K562 (cell line): ENCODE results near the gene NUTF2. TPM values are rescaled to one million over a fixed set of nuclear protein-coding genes. Genes with fewer than 3 reads are reported as not detected.

Source experiments
- BCOR ChIP-seq: fragments of 450-650 bp; IDR thresholded peaks from 2 replicates; pipeline ENCODE4 v1.6.1; 2016
- BDP1 ChIP-seq: IDR thresholded peaks from 3 replicates; pipeline ENCODE4 v1.6.1; 2011; ENCODE audit not compliant: insufficient read length, insufficient read depth
- DNMT1 ChIP-seq: fragments of 450-650 bp; IDR thresholded peaks from 2 replicates; pipeline ENCODE4 v1.6.1; 2016; ENCODE audit warnings: antibody characterized with exemption, mild to moderate bottlenecking
- EZH2 ChIP-seq: IDR thresholded peaks from 2 replicates; pipeline ENCODE4 v1.6.1; 2012; ENCODE audit warnings: low read depth, mild to moderate bottlenecking, inconsistent platforms, low read length, borderline replicate concordance
- KDM4B ChIP-seq, 2 experiments: fragments of 450-650 bp in 1 of 2; sonication (generic) in 1 of 2; IDR thresholded peaks; 2 replicates each; pipeline ENCODE4 v1.6.1; 2016 to 2017; ENCODE audit warnings: borderline replicate concordance in 2 of 2, antibody characterized with exemption in 1 of 2, low read depth in 1 of 2, mild to moderate bottlenecking in 1 of 2
- MAFG ChIP-seq: fragments of 450-650 bp; conservative IDR thresholded peaks from 2 replicates; pipeline ENCODE4 v1.6.1; 2016; ENCODE audit warnings: missing genetic modification characterization, missing compliant biosample characterization
- NUFIP1 ChIP-seq: fragments of 450-650 bp; IDR thresholded peaks from 2 replicates; pipeline ENCODE4 v1.6.1; 2018; ENCODE audit not compliant: partially characterized antibody
- SIRT6 ChIP-seq: IDR thresholded peaks from one replicate; pipeline ENCODE4 v1.6.1; 2012; ENCODE audit warnings: low read depth, mild to moderate bottlenecking, control low read depth, inconsistent platforms, low read length, moderate library complexity
- SMAD3 ChIP-seq: fragments of 450-650 bp; formaldehyde crosslinking; conservative IDR thresholded peaks from 2 replicates; pipeline ENCODE4 v1.4.0; 2020; ENCODE audit warnings: mild to moderate bottlenecking
- TAL1 ChIP-seq: fragments of 450-650 bp; IDR thresholded peaks from 2 replicates; pipeline ENCODE4 v1.6.1; 2016; ENCODE audit warnings: mild to moderate bottlenecking
- WHSC1 ChIP-seq: IDR thresholded peaks from one replicate; pipeline ENCODE4 v1.6.1; 2012; ENCODE audit warnings: low read length, control low read depth, inconsistent platforms
- XRCC3 ChIP-seq: fragments of 450-650 bp; IDR thresholded peaks from 2 replicates; pipeline ENCODE4 v1.6.1; 2017; ENCODE audit warnings: mild to moderate bottlenecking, moderate library complexity
- YBX1 ChIP-seq: fragments of 450-650 bp; IDR thresholded peaks from 2 replicates; pipeline ENCODE4 v1.7.1; 2016; ENCODE audit warnings: mild to moderate bottlenecking
- ZBTB17 ChIP-seq: fragments of 450-650 bp; formaldehyde crosslinking; IDR thresholded peaks from 2 replicates; pipeline ENCODE4 v1.4.0; 2020; ENCODE audit warnings: mild to moderate bottlenecking
- ZNF165 ChIP-seq: fragments of 250-450 bp; sonication (Bioruptor Pico); IDR thresholded peaks from 2 replicates; pipeline ENCODE4 v1.4.0; 2020; ENCODE audit warnings: borderline replicate concordance
- ZNF224 ChIP-seq: sonication (generic); formaldehyde crosslinking; IDR thresholded peaks from 2 replicates; pipeline ENCODE4 v1.8.0; 2022; ENCODE audit warnings: mild to moderate bottlenecking, missing genetic modification reagents
- ZSCAN32 ChIP-seq: fragments of 450-650 bp; formaldehyde crosslinking; IDR thresholded peaks from 2 replicates; pipeline ENCODE4 v1.4.0; 2020; ENCODE audit warnings: mild to moderate bottlenecking, moderate library complexity
- polyA plus RNA-seq, 8 experiments: library from polyadenylated mRNA; depleted of rRNA in 4 of 8; stranded (reverse) in 5 of 8; unstranded in 3 of 8; fragments of >200 nt; fragmentation: Nextera tagmentation in 2 of 8; fragmentation: Illumina TruSeq in 1 of 8; extraction: Ambion mirVana in 2 of 8; extraction: Trizol in 1 of 8; gene quantifications; 2 replicates each; pipeline versions ENCODE4 v1.2.1 to v1.2.3, GENCODE V29; 2011 to 2014; ENCODE audit warnings: inconsistent platforms in 1 of 8, missing spikeins in 1 of 8
- total RNA-seq, 7 experiments: library from RNA; depleted of rRNA in 6 of 7; stranded (reverse); fragments of >200 nt in 6 of 7; fragmentation: Illumina TruSeq in 2 of 7; extraction: Trizol in 2 of 7; gene quantifications; 2 replicates each; pipeline versions ENCODE4 v1.2.1 to v1.2.3, GENCODE V29; 2011 to 2021; ENCODE audit warnings: low replicate concordance in 1 of 7
- TF ChIP-seq, protein P1 (sequence below), 3 experiments: fragments of 200-800 bp in 1 of 3; fragments of 250-450 bp in 1 of 3; fragments of 450-650 bp in 1 of 3; sonication (Bioruptor Pico) in 1 of 3; sonication (Bioruptor generic) in 1 of 3; formaldehyde crosslinking in 1 of 3; IDR thresholded peaks; 2 replicates each; pipeline versions ENCODE4 v1.6.1 to v1.8.0; 2016 to 2022; ENCODE audit warnings: mild to moderate bottlenecking in 2 of 3, missing genetic modification characterization in 2 of 3, missing compliant biosample characterization in 1 of 3, moderate library complexity in 1 of 3
- TF ChIP-seq, protein P2 (sequence below): fragments of 250-450 bp; sonication (Bioruptor Pico); IDR thresholded peaks from 2 replicates; pipeline ENCODE4 v1.8.0; 2021; ENCODE audit warnings: moderate library complexity, mild to moderate bottlenecking, inconsistent platforms
- TF ChIP-seq, protein P3 (sequence below): fragments of 250-450 bp; sonication (Bioruptor Pico); IDR thresholded peaks from 2 replicates; pipeline ENCODE4 v1.8.0; 2021; ENCODE audit warnings: moderate library complexity, mild to moderate bottlenecking, inconsistent platforms
- TF ChIP-seq, protein P4 (sequence below): fragments of 450-650 bp; IDR thresholded peaks from 2 replicates; pipeline ENCODE4 v1.6.1; 2016; ENCODE audit warnings: borderline replicate concordance

Gene NUTF2
- total and polyA plus RNA-seq, 9 of the 15 experiments (the other 6 are each of a cell fraction or from before 2014, with no cell fraction given), result 106 to 248 (median 147) TPM

DNA sequence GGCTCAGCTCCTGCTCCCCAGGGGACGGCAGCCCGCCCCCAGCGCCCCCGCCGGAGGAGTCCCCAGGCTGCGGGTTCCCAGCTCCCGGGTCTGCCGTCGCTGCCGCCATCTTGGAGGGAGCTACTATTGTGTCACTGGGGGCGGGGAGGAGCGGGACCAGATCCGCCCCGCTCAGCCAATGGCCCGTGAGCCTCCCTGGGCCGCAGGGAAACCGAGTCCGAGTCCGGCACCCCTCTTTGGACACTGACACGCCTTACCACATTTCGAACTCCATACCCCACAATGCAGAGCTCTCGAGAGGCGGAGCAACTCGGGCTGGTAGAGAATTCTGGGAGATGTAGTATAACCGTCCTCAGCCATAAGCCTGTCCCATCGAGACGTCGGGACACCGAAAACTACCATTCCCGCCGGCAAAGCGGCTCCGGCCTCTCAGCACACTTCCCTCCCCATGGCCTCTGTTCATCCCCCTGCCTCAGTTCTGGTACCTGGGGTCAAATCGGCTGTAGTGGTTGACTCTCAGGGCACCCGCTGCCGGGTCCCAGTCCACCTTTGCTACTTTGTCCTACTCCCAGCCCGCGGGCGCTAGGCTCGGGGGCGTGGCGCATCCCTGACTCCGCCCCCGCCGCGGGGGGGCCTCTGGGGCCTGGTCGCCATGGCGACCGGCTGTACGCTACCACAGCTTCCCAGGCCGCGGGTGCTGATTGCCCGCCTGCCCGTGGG is 40.1 kb upstream of the NUTF2 start, which contains the start of the genes RANBP10 and TSNAXIP1 (continued):
- TF ChIP-seq, protein P1, sequence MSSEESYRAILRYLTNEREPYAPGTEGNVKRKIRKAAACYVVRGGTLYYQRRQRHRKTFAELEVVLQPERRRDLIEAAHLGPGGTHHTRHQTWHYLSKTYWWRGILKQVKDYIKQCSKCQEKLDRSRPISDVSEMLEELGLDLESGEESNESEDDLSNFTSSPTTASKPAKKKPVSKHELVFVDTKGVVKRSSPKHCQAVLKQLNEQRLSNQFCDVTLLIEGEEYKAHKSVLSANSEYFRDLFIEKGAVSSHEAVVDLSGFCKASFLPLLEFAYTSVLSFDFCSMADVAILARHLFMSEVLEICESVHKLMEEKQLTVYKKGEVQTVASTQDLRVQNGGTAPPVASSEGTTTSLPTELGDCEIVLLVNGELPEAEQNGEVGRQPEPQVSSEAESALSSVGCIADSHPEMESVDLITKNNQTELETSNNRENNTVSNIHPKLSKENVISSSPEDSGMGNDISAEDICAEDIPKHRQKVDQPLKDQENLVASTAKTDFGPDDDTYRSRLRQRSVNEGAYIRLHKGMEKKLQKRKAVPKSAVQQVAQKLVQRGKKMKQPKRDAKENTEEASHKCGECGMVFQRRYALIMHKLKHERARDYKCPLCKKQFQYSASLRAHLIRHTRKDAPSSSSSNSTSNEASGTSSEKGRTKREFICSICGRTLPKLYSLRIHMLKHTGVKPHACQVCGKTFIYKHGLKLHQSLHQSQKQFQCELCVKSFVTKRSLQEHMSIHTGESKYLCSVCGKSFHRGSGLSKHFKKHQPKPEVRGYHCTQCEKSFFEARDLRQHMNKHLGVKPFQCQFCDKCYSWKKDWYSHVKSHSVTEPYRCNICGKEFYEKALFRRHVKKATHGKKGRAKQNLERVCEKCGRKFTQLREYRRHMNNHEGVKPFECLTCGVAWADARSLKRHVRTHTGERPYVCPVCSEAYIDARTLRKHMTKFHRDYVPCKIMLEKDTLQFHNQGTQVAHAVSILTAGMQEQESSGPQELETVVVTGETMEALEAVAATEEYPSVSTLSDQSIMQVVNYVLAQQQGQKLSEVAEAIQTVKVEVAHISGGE (CRISPR knock-in tag; IDR thresholded peaks at IDR 0.05), result peak in 1 of 3 experiments; percentile 92; a peak in 2 of 6 replicates
- TF ChIP-seq EZH2, result no peak
- peak in 1 of 2 experiments; percentile 92; a peak in 2 of 4 replicates for TF ChIP-seq KDM4B (IDR thresholded peaks at IDR 0.05; ENCODE audit: borderline replicate concordance in 2 of 2, low read depth in 1 of 2)
- peak; percentile 80; the same call in 1 of the 2 replicates for TF ChIP-seq SMAD3 (CRISPR knock-in tag)
- TF ChIP-seq ZBTB17 (CRISPR knock-in tag), result peak; percentile 65; the same call in 1 of the 2 replicates
- TF ChIP-seq ZNF165 (CRISPR knock-in tag), result 0 out of 2 replicates have a peak, but pooled peaks have one; percentile 14
- TF ChIP-seq, protein P2, sequence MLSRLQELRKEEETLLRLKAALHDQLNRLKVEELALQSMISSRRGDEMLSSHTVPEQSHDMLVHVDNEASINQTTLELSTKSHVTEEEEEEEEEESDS (CRISPR knock-in tag), result no peak
- TF ChIP-seq YBX1, result no peak
- no peak for TF ChIP-seq SIRT6
- TF ChIP-seq XRCC3, result no peak
- TF ChIP-seq ZSCAN32 (CRISPR knock-in tag), result 0 out of 2 replicates have a peak, but pooled peaks have one; percentile 5
- no peak for TF ChIP-seq DNMT1
- no peak for TF ChIP-seq BDP1
- no peak for TF ChIP-seq ZNF224 (CRISPR knock-in tag)
- TF ChIP-seq MAFG (tag), result no peak
- TF ChIP-seq, protein P3, sequence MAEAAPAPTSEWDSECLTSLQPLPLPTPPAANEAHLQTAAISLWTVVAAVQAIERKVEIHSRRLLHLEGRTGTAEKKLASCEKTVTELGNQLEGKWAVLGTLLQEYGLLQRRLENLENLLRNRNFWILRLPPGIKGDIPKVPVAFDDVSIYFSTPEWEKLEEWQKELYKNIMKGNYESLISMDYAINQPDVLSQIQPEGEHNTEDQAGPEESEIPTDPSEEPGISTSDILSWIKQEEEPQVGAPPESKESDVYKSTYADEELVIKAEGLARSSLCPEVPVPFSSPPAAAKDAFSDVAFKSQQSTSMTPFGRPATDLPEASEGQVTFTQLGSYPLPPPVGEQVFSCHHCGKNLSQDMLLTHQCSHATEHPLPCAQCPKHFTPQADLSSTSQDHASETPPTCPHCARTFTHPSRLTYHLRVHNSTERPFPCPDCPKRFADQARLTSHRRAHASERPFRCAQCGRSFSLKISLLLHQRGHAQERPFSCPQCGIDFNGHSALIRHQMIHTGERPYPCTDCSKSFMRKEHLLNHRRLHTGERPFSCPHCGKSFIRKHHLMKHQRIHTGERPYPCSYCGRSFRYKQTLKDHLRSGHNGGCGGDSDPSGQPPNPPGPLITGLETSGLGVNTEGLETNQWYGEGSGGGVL (CRISPR knock-in tag), result no peak
- TF ChIP-seq BCOR, result no peak
- TF ChIP-seq WHSC1, result no peak
- no peak for TF ChIP-seq NUFIP1
- TF ChIP-seq, protein P4, sequence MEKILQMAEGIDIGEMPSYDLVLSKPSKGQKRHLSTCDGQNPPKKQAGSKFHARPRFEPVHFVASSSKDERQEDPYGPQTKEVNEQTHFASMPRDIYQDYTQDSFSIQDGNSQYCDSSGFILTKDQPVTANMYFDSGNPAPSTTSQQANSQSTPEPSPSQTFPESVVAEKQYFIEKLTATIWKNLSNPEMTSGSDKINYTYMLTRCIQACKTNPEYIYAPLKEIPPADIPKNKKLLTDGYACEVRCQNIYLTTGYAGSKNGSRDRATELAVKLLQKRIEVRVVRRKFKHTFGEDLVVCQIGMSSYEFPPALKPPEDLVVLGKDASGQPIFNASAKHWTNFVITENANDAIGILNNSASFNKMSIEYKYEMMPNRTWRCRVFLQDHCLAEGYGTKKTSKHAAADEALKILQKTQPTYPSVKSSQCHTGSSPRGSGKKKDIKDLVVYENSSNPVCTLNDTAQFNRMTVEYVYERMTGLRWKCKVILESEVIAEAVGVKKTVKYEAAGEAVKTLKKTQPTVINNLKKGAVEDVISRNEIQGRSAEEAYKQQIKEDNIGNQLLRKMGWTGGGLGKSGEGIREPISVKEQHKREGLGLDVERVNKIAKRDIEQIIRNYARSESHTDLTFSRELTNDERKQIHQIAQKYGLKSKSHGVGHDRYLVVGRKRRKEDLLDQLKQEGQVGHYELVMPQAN, result no peak; the same call in 1 of the 2 replicates
- no peak for TF ChIP-seq TAL1
